AG04449 (cell line): ENCODE measurements around the gene VAT1.
"Not testable (repeated sequence)": the region's sequence is repeated elsewhere in the genome, so short reads cannot be mapped to it uniquely, and the experiment has no call there.

ENCODE experiments used
- CTCF ChIA-PET: fragments of 350-600 bp; formaldehyde crosslinking; extraction: SDS; loops from one replicate; lab custom pipeline; 2021; ENCODE audit warnings: antibody characterized with exemption; lab: Yijun Ruan, JAX
- POLR2A ChIA-PET: fragments of 400-600, 350-600 bp; formaldehyde crosslinking; extraction: SDS; loops from one replicate; lab custom pipeline; 2020; ENCODE audit warnings: antibody characterized with exemption, inconsistent platforms; lab: Yijun Ruan, JAX
- DNase-seq: peaks from one replicate; pipeline ENCODE4 v3.0.0-alpha.2; 2010; ENCODE audit warnings: low read depth, low spot score
- H3K4me3 ChIP-seq: 2 replicates; pipeline ENCODE4 v1.5.1; 2011; ENCODE audit warnings: low read depth, mild to moderate bottlenecking, control low read depth, low read length
- CTCF ChIP-seq: IDR thresholded peaks from one replicate; pipeline ENCODE4 v1.5.1; 2011; ENCODE audit warnings: mild to moderate bottlenecking, moderate library complexity, low read length, control low read depth, inconsistent platforms; ENCODE audit not compliant: insufficient read depth; ENCODE audit errors: missing control alignments

Gene VAT1

DNA sequence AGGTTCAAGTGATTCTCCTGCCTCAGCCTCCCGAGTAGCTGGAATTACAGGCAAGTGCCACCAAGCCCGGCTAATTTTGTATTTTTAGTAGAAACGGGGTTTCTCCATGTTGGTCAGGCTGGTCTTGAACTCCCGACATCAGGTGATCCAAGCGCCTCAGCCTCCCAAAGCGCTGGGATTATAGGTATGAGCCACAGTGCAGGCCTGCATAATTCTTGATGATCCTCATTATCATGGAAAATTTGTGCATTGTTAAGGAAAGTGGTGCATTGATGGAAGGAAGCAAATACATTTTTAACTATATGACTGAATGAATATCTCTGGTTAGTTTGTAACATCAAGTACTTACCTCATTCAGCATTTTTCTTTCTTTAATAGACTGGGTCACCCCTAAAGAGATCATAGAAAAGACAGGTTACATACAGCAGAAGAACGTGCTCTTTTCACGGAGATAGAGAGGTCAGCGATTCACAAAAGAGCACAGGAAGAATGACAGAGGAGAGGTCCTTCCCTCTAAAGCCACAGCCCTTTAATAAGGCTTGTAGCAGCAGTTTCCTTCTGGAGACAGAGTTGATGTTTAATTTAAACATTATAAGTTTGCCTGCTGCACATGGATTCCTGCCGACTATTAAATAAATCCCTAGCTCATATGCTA, 40.9 kb upstream of the VAT1 start:
- POLR2A ChIA-PET: interaction anchor here (0.6 kb wide), 1 partner anchor 23 kb away, joined by 3 read pairs; no protein-coding TSS in a partner anchor
- no peak for DNase-seq
- CTCF ChIA-PET: no interaction called here
- H3K4me3 ChIP-seq: no peak overlapping the region
- no peak for TF ChIP-seq CTCF

GRCh38 chr17:43056051-43056450, 33.9 kb upstream of the VAT1 start:
- ChIA-PET POLR2A (no interaction called here), CTCF (interaction anchor here (0.8 to 1.6 kb wide), 3 partner anchors 13 to 32 kb away, joined by 3 to 5 read pairs (median 4); no protein-coding TSS in a partner anchor)
- no peak for DNase-seq
- no peak for TF ChIP-seq CTCF
- no peak overlapping the region for H3K4me3 ChIP-seq

DNA sequence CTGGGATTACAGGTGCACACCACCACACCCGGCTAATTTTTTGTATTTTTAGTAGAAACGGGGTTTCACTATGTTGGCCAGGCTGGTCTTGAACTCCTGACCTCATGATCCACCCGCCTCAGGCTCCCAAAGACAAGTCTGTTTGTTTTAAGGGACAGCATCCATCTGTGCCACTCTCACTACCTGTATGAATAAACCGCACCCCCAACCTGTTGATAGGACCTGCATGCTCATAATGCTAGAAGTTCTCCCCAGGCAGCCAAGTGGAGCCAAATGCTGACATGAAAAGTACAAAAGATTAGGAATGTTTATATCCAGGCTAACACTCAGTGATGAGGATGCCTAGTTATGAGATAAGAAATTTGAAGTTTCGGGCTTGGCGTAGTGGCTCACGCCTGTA, 30.8 kb upstream of the VAT1 start:
- POLR2A ChIA-PET, CTCF ChIA-PET, DNase-seq, H3K4me3 ChIP-seq: not testable (repeated sequence)

DNA sequence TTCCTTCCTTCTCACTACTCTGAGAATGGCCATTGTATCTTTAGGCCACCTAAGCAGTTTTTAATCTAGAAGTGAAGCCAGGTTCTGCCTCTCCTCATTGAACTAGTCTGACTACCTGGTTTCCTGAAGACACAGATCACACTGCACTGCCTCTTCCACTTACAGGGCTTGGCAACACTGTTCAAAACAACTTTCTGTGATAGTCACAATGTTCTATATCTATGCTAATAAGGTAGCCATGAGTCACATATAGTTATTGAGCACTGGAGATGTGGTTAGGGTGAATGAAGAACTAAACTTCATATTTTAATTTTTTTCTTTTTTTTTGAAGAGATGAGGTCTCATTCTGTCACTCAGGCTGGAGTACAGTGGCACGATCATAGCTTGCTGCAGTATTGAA, 29.8 kb upstream of the VAT1 start:
- no peak for DNase-seq
- ChIA-PET CTCF (no interaction called here), POLR2A (no interaction called here)
- no peak for TF ChIP-seq CTCF
- no peak overlapping the region for H3K4me3 ChIP-seq

- no peak for TF ChIP-seq CTCF
- POLR2A ChIA-PET: no interaction called here
- CTCF ChIA-PET: interaction anchor here (1.2 kb wide), 1 partner anchor 20 kb away, joined by 4 read pairs; no protein-coding TSS in a partner anchor
- no peak for DNase-seq
- no peak overlapping the region for H3K4me3 ChIP-seq
These were observed 21.8 kb upstream of the VAT1 start for GRCh38 chr17:43044024-43044423.

DNA sequence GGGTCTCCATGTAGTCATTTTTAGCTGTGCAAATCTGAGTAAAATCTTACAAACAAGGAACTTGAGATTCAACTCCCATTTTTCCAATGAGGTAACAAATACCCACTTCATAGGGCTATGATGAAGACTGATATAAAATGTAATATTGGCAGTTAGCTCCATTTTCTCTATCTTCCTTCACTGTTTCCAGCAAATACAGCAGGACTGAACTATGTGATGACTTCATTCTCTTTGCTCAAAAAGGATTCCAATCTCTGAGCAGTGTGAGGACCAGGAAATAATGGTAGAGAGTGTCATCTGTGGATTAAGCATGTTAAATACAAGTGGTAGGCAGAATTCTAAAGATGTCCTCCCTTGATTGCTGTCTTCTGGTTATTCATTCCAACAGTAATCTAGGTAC, 21.1 kb upstream of the VAT1 start:
- no peak for TF ChIP-seq CTCF
- POLR2A ChIA-PET: interaction anchor here (0.7 kb wide), 1 partner anchor 18 kb away, joined by 3 read pairs; no protein-coding TSS in a partner anchor
- peak; percentile 10 for DNase-seq
- H3K4me3 ChIP-seq: no peak overlapping the region
- CTCF ChIA-PET: interaction anchor here (1.2 kb wide), 2 partner anchors 19 to 199 kb away, joined by 4 read pairs; partner anchors contain the start of gene AOC2
